HG02759 (cell line): Measurements from ENCODE around the gene RHO.
A peak's percentile ranks its signal among the peaks of the same experiment; 100 is the strongest.

Experiments
- ATAC-seq: cut with Tn5 transposase; IDR thresholded peaks from one replicate; pipeline ENCODE4 v1.9.1; 2021; ENCODE audit warnings: mild to moderate bottlenecking, moderate library complexity; ENCODE audit not compliant: unreplicated experiment

Gene RHO

GRCh38 chr3:129558772-129559564, 30.5 kb downstream of the RHO start:
- ATAC-seq, result peak; percentile 53

- ATAC-seq, result no peak
These were observed 31.2 kb downstream of the RHO start for GRCh38 chr3:129559565-129560079.

GRCh38 chr3:129560269-129560787, 31.9 kb downstream of the RHO start:
- no peak for ATAC-seq

- no peak for ATAC-seq
These were observed 32.6 kb downstream of the RHO start for GRCh38 chr3:129560911-129561594.

GRCh38 chr3:129561619-129562248, 33.3 kb downstream of the RHO start:
- ATAC-seq, result no peak

GRCh38 chr3:129562803-129563202, 34.4 kb downstream of the RHO start:
- ATAC-seq, result no peak

GRCh38 chr3:129563332-129563731, 34.9 kb downstream of the RHO start:
- ATAC-seq, result no peak

GRCh38 chr3:129563850-129564535, 35.6 kb downstream of the RHO start:
- ATAC-seq, result no peak

- no peak for ATAC-seq
These were observed 36.7 kb downstream of the RHO start for GRCh38 chr3:129564981-129565644.

GRCh38 chr3:129565902-129566301, 37.5 kb downstream of the RHO start:
- no peak for ATAC-seq

- no peak for ATAC-seq
These were observed 38.8 kb downstream of the RHO start for GRCh38 chr3:129567176-129567705.

GRCh38 chr3:129567939-129568338, 39.5 kb downstream of the RHO start:
- ATAC-seq, result no peak

- no peak for ATAC-seq
These were observed 41.4 kb downstream of the RHO start for GRCh38 chr3:129569856-129570255.

- no peak for ATAC-seq
These were observed 43.4 kb downstream of the RHO start for GRCh38 chr3:129571605-129572547.

- ATAC-seq, result no peak
These were observed 44.2 kb downstream of the RHO start for GRCh38 chr3:129572603-129573002.

GRCh38 chr3:129573493-129573892, 45.1 kb downstream of the RHO start:
- no peak for ATAC-seq

GRCh38 chr3:129574206-129574605, 45.8 kb downstream of the RHO start:
- ATAC-seq, result no peak

- ATAC-seq, result no peak
These were observed 47.0 kb downstream of the RHO start for GRCh38 chr3:129575233-129575996.
